Ovary (tissue), 9 donors: ENCODE data around the gene MAPK8IP3. TPM values are rescaled to one million over a fixed set of nuclear protein-coding genes. Genes with fewer than 3 reads are reported as not detected.

ENCODE experiments used
- DNase-seq, 5 donors: peaks; one replicate each; pipeline ENCODE4 v3.0.0-alpha.2; 2019 to 2020
- H3K27ac ChIP-seq, 2 donors: fragments of 200-600 bp; one replicate each; pipeline versions ENCODE4 v1.5.1 to v1.8.0; 2019 to 2022
- H3K27me3 ChIP-seq: fragments of 200-600 bp; one replicate; pipeline ENCODE4 v1.8.0; 2022
- H3K36me3 ChIP-seq: fragments of 200-600 bp; sonication (generic); one replicate; pipeline ENCODE4 v1.5.1; 2019
- H3K4me1 ChIP-seq: one replicate; pipeline ENCODE4 v1.8.1; 2013; ENCODE audit warnings: mild to moderate bottlenecking, moderate library complexity; ENCODE audit not compliant: insufficient read depth
- H3K4me3 ChIP-seq: fragments of 200-600 bp; sonication (generic); one replicate; pipeline ENCODE4 v1.5.1; 2017
- H3K9me3 ChIP-seq, 2 donors: fragments of 200-600 bp in 1 of 2; sonication (generic) in 1 of 2; one replicate each; pipeline versions ENCODE4 v1.5.1 to v1.8.1; 2013 to 2019; ENCODE audit warnings: mild to moderate bottlenecking in 1 of 2, moderate library complexity in 1 of 2
- EP300 ChIP-seq: sonication (generic); formaldehyde crosslinking; IDR thresholded peaks from one replicate; pipeline ENCODE4 v1.6.1; 2017; ENCODE audit warnings: antibody characterized with exemption
- POLR2A ChIP-seq: fragments of 450-650 bp; IDR thresholded peaks from one replicate; pipeline ENCODE4 v1.6.1; 2017; ENCODE audit warnings: antibody characterized with exemption, mild to moderate bottlenecking, moderate library complexity
- WGBS, 3 donors: extraction: QIAGEN DNeasy Blood & Tissue Kit in 1 of 3; methylation state at CpG; one replicate each; pipeline versions ENCODE4 v1.1.5 to v1.1.7; 2013 to 2017; 5-methylcytosine and 5-hydroxymethylcytosine counted together
- intact Hi-C, 4 donors: fragments of 100-400 bp; cut with DNase I; formaldehyde crosslinking; loops; one replicate each; pipeline versions ENCODE4 v1.11.0 to v1.15.1; 2022 to 2023
- polyA plus RNA-seq, 2 donors: library from polyadenylated mRNA; stranded (reverse); fragments of 200-250 nt in 1 of 2; fragments of 350-450 nt in 1 of 2; fragmentation: Illumina TruSeq in 1 of 2; extraction: RNeasy Lipid Tissue Mini Kit (QIAGEN cat#74804) in 1 of 2; gene quantifications; one replicate each; pipeline ENCODE4 v1.2.3, GENCODE V29; 2013 to 2014
- total RNA-seq, 7 donors: library from RNA; depleted of rRNA in 2 of 7; stranded (reverse); fragments of >200 nt in 2 of 7; fragmentation: NEBNext Ultra II Directional in 3 of 7; extraction: Animal tissue kit (Norgen Biotek cat#: 25700) in 3 of 7; gene quantifications; one replicate each; pipeline versions ENCODE4 v1.1.0 to v1.2.4, GENCODE V29; 2016 to 2023
- TF ChIP-seq, protein P1 (sequence below), 3 donors: fragments of 450-650 bp in 2 of 3; fragments of 200-600 bp in 1 of 3; IDR thresholded peaks; one replicate each; pipeline versions ENCODE4 v1.5.1 to v1.8.0; 2016 to 2022; ENCODE audit warnings: antibody characterized with exemption in 3 of 3, mild to moderate bottlenecking in 1 of 3
- donor health status: DM: no; HTN: no; CAD: no; lungs with moderate emphysema.
- donor health status: DM: no; HTN: no; CAD: no.
- donor health status: Bipolar disorder and iron deficiency.
- donor health status: DM: yes; HTN: yes; CAD: no.
- donor health status: DM: no; HTN: no; CAD: no.
- donor health status: DM: yes; HTN: yes; CAD: no.

MAPK8IP3 gene
- total and polyA plus RNA-seq, 9 donors: 7.0 to 117 (median 72.3) TPM

DNA sequence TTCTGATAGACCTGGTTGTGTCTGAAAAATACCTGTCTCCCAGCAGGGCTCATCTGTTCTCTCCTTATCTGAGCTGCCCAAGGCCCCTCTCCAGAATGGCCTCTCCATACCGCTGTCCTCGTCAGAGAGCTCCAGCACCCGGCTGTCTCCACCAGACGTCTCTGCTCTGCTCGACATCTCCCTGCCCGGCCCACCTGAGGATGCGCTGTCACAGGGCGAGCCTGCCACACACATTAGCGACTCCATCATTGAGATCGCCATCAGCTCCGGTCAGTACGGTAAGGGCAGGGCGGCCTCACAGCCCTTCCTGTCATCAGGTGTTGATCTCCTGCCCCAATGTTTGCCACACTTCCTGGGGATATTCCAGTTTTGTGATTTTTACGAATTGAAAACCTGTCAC is 38.1 kb upstream of the MAPK8IP3 start:
- intact Hi-C loops: no loop called here
- H3K9me3 ChIP-seq: no peaks in the 10 kb centered on the region
- TF ChIP-seq POLR2A (no peak), EP300 (no peak)
- TF ChIP-seq, protein P1, sequence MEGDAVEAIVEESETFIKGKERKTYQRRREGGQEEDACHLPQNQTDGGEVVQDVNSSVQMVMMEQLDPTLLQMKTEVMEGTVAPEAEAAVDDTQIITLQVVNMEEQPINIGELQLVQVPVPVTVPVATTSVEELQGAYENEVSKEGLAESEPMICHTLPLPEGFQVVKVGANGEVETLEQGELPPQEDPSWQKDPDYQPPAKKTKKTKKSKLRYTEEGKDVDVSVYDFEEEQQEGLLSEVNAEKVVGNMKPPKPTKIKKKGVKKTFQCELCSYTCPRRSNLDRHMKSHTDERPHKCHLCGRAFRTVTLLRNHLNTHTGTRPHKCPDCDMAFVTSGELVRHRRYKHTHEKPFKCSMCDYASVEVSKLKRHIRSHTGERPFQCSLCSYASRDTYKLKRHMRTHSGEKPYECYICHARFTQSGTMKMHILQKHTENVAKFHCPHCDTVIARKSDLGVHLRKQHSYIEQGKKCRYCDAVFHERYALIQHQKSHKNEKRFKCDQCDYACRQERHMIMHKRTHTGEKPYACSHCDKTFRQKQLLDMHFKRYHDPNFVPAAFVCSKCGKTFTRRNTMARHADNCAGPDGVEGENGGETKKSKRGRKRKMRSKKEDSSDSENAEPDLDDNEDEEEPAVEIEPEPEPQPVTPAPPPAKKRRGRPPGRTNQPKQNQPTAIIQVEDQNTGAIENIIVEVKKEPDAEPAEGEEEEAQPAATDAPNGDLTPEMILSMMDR (IDR thresholded peaks at IDR 0.05): no peak
- 90 to 95% (median 92%) methylated on average over 14 of the region's 14 CpGs for WGBS, 3 donors
- no peak for DNase-seq
- no peaks in the 10 kb centered on the region for H3K27me3 ChIP-seq
- no peak overlapping the region for H3K4me3 ChIP-seq
- no peaks in the 10 kb centered on the region for H3K4me1 ChIP-seq
- H3K27ac ChIP-seq: no peak overlapping the region
- no peaks in the 10 kb centered on the region for H3K36me3 ChIP-seq

DNA sequence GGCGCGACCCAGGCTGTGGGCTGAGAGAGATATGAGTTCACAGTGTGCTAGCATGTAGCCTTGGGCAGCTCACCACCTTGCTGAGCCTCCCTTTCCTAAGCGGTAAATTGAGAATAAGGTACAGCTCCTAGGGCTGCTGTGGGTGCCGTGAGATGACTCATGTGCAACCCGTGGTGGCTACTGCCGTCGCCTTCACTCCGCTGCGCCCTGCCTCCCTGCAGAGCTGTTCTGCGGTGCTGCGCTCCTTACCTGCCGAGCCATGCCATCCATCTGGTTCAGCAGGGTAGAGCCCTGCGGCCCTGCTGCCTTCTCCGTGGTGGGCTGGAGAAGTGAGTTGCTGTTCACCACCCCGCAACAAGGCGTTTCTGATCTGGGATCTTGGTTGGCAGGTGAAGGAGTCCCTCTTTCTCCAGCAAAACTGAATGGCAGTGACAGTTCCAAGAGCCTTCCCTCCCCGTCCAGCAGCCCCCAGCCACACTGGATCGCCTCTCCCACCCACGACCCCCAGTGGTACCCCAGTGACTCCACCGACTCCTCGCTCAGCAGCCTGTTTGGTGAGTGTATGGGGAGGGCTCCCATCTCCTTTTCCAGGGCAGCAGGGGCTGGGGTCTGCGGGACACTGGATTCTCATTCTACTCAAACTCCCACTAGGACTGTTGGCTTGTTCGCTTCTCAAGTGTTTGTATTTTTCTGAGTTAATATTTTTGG is 37.2 kb upstream of the MAPK8IP3 start:
- Histone ChIP-seq H3K9me3 (no peaks in the 10 kb centered on the region), H3K27ac (no peak overlapping the region), H3K4me3 (no peak overlapping the region), H3K4me1 (no peaks in the 10 kb centered on the region), H3K27me3 (no peaks in the 10 kb centered on the region), H3K36me3 (no peaks in the 10 kb centered on the region)
- intact Hi-C loops: no loop called here
- TF ChIP-seq EP300 (no peak), POLR2A (no peak)
- TF ChIP-seq, protein P1 (IDR thresholded peaks at IDR 0.05): no peak
- no peak for DNase-seq
- 93 to 95% (median 95%) methylated on average over 23 of the region's 23 CpGs for WGBS, 3 donors

DNA sequence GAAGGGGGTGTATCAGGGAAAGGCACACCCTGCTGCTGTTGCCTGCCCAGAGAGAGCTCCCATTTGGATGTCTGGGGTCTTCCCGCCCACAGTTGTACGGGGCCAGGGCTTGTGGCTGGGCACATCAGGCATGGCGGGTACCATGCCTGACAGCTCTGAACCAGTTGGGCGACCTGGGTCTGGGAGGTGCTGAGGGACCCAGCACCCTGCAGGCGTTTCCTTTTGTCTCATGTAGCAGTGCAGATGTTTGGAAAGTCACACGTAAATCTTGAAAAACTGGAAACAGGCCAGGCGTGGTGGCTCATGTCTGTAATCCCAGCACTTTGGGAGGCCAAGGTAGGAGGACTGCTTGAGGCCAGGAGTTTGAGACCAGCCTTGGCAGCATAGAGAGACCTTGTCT is 36.3 kb upstream of the MAPK8IP3 start:
- H3K27me3 ChIP-seq: no peaks in the 10 kb centered on the region
- H3K27ac ChIP-seq: no peak overlapping the region
- no peak for TF ChIP-seq POLR2A
- TF ChIP-seq, protein P1 (IDR thresholded peaks at IDR 0.05): no peak
- no peak for TF ChIP-seq EP300
- no peak overlapping the region for H3K4me3 ChIP-seq
- intact Hi-C loops: no loop called here
- H3K9me3 ChIP-seq: no peaks in the 10 kb centered on the region
- no peak for DNase-seq
- WGBS, 3 donors: 88 to 94% (median 93%) methylated on average over 7 of the region's 7 CpGs
- no peaks in the 10 kb centered on the region for H3K36me3 ChIP-seq
- H3K4me1 ChIP-seq: no peaks in the 10 kb centered on the region

DNA sequence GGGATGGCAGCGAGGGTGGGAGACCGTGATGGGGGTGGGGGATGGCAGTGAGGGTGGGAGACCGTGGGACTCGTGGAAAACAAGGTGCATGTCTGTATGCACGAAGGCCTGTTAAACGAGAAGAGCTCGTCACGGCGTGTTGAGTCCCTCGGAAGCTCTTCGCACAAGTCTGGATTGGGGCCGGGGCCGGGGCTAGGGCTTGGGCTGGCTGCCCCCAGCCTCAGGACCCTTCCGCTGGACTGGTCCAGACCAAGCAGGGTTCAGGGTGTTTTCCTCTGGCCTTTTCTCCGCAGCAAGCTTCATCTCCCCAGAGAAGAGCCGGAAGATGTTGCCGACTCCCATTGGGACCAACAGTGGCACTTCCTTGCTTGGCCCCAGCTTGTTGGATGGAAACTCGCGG is 35.6 kb upstream of the MAPK8IP3 start:
- no peaks in the 10 kb centered on the region for H3K36me3 ChIP-seq
- no peaks in the 10 kb centered on the region for H3K27me3 ChIP-seq
- no peak overlapping the region for H3K27ac ChIP-seq
- H3K4me1 ChIP-seq: no peaks in the 10 kb centered on the region
- DNase-seq: no peak
- no peaks in the 10 kb centered on the region for H3K9me3 ChIP-seq
- TF ChIP-seq POLR2A (no peak), EP300 (no peak)
- TF ChIP-seq, protein P1 (IDR thresholded peaks at IDR 0.05): no peak
- no peak overlapping the region for H3K4me3 ChIP-seq
- intact Hi-C loops: no loop called here
- 92 to 93% (median 93%) methylated on average over 19 of the region's 19 CpGs for WGBS, 3 donors
